GM12874 (cell line): ENCODE measurements around the gene LIG1.

Experiments used
- TF ChIP-seq, protein P1 (sequence below): IDR thresholded peaks from 2 replicates; pipeline ENCODE4 v1.5.1; 2011; ENCODE audit warnings: low read depth, mild to moderate bottlenecking, control low read depth, low read length, moderate library complexity; ENCODE audit not compliant: insufficient read depth

Gene LIG1

DNA sequence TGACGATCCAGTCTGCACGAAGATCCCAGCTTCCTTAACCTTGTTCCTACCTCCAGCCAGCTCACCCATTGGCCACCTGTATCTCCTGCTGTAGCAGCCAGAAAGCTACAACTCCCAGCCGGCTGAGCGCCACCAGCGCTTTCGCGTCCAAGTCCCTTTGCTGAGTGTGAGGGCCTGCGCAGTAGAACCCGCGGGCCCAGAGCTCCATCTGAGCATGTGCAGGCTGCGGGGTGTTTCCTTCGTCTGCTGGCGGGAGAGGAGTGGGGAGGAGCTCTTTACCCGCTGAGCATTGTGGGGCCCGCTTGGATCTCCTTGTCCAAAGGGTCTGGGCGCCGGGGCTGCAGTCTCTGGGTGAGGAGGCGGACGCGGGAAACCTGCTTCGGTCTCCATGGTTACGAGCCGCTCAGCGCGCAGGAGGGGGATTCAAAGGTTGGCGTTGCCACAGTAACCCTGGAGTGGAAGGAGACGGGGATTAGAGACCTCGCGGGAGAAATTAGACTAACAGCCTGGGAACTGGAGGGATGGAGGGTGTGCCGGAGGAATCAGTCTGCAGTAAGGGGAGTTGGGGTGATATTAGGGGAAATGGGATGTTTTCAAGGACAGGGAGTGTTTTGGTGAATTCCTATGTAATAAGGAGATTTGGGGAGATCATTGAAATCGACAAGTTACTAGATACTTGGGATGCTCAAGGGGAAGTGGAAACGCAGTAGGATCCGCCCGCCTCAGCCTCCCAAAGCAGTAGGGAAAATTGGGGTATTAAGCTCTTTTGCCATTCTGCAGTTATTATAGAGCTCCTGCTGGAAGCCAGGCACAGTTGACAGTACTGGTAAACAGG is 33.9 kb upstream of the LIG1 start:
- TF ChIP-seq, protein P1, sequence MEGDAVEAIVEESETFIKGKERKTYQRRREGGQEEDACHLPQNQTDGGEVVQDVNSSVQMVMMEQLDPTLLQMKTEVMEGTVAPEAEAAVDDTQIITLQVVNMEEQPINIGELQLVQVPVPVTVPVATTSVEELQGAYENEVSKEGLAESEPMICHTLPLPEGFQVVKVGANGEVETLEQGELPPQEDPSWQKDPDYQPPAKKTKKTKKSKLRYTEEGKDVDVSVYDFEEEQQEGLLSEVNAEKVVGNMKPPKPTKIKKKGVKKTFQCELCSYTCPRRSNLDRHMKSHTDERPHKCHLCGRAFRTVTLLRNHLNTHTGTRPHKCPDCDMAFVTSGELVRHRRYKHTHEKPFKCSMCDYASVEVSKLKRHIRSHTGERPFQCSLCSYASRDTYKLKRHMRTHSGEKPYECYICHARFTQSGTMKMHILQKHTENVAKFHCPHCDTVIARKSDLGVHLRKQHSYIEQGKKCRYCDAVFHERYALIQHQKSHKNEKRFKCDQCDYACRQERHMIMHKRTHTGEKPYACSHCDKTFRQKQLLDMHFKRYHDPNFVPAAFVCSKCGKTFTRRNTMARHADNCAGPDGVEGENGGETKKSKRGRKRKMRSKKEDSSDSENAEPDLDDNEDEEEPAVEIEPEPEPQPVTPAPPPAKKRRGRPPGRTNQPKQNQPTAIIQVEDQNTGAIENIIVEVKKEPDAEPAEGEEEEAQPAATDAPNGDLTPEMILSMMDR: no peak

GRCh38 chr19:48203222-48203793 is 33.2 kb upstream of the LIG1 start:
- TF ChIP-seq, protein P1: no peak

DNA sequence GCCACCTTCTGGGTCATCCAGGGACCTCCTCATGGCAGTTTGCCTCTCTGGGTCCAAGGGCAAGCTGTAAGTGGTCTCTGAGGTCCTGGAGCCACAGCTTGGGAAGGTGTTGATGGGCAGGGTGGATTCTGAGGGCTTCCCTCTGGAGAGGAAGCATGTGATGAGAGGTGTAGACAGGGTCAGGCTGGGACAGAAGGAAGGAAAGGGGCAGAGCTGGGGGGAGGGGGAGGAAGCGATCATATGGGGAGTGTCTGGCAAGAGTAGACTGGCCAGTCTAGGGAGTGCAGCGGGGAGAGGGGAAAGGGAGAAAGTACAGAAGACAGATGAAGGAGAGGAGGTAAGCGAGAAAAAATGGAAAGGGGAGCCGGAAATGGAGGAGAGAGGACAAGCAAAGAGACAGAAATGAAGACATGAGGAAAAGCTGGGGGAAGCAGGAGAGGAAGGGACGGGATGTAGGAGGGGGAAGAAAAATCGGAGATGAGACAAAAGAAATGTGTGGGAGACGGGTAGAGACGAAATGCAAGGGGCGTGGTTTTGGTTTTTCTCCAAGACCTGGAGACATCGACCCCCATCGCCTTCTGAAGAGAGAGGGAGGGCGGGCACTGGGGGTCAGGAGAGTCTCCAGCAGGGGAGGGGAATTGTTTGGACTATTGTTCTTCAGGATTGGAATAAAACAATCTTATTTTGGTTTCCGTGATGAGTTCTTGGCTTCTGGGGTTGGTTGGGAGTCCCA is 27.0 kb upstream of the LIG1 start:
- TF ChIP-seq, protein P1: no peak

DNA sequence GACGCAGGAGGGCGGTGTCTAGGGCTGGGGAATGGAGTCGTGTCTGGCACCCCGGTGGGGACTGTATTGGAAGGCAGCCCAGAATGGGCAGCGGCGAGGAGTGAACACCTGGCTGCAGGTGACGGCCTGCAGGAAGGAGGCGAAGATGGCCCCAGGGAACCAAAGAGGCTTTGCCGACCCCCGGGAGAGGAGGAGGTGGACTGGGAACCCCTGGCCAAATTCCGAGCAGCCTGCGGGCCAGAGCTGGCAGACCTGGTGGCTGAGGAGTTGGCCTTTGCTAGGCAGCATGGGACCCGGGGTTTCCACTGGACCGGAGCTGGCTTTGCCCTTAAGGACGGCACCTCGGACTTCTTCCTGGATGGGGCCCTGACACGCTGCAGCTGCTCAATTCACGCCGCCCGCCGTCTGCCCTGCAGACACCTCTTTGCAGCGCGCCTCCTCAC is 26.2 kb upstream of the LIG1 start:
- TF ChIP-seq, protein P1: no peak

GRCh38 chr19:48194844-48195830 is 25.0 kb upstream of the LIG1 start:
- TF ChIP-seq, protein P1: no peak

- TF ChIP-seq, protein P1: peak; percentile 64
These were observed 24.1 kb upstream of the LIG1 start for GRCh38 chr19:48194041-48194843.
